Esophagus muscularis mucosa (tissue), 3 donors: ENCODE measurements around the gene CHERP.

Source experiments
- EP300 ChIP-seq: sonication (generic); formaldehyde crosslinking; IDR thresholded peaks from one replicate; pipeline ENCODE4 v1.6.1; 2017; ENCODE audit warnings: antibody characterized with exemption
- TF ChIP-seq, protein P1 (sequence below), 3 experiments: fragments of 200-600 bp in 2 of 3; fragments of 450-650 bp in 1 of 3; sonication (generic) in 2 of 3; IDR thresholded peaks; one replicate each; pipeline ENCODE4 v1.5.1; 2017 to 2019; ENCODE audit warnings: antibody characterized with exemption in 3 of 3, mild to moderate bottlenecking in 2 of 3, moderate library complexity in 1 of 3

- TF ChIP-seq, protein P1, sequence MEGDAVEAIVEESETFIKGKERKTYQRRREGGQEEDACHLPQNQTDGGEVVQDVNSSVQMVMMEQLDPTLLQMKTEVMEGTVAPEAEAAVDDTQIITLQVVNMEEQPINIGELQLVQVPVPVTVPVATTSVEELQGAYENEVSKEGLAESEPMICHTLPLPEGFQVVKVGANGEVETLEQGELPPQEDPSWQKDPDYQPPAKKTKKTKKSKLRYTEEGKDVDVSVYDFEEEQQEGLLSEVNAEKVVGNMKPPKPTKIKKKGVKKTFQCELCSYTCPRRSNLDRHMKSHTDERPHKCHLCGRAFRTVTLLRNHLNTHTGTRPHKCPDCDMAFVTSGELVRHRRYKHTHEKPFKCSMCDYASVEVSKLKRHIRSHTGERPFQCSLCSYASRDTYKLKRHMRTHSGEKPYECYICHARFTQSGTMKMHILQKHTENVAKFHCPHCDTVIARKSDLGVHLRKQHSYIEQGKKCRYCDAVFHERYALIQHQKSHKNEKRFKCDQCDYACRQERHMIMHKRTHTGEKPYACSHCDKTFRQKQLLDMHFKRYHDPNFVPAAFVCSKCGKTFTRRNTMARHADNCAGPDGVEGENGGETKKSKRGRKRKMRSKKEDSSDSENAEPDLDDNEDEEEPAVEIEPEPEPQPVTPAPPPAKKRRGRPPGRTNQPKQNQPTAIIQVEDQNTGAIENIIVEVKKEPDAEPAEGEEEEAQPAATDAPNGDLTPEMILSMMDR (IDR thresholded peaks at IDR 0.05) = no peak
- TF ChIP-seq EP300 = no peak
Observed at GRCh38 chr19:16520074-16520973, 21.9 kb downstream of the CHERP start.
